ENCODE results near the gene PRKN.
A peak's percentile ranks its signal among the peaks of the same experiment; 100 is the strongest.
"Not testable (repeated sequence)": the region's sequence is repeated elsewhere in the genome, so short reads cannot be mapped to it uniquely, and the experiment has no call there.

Gene PRKN

DNA sequence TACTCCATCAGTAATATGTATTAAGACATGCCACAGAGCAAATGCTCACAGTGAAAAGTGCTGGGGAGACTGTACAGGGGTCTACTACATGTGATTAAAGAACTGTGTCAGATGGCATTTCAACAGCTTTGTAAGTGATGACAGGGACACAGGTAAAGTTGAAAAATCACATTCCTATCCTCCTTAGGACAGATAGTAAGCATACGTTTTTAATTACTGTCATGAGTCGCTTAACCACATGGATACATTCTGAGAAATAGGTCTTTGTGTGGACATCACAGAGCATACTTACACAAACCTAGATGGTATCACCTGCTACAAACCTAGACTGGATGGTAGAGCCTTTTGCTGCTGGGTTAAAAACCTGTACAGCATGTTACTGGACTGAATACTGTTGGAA lies 807.9 kb downstream of the PRKN start:
- DNase-seq = no peak

GRCh38 chr6:161918628-161919205 lies 808.8 kb downstream of the PRKN start:
- DNase-seq = no peak

DNA sequence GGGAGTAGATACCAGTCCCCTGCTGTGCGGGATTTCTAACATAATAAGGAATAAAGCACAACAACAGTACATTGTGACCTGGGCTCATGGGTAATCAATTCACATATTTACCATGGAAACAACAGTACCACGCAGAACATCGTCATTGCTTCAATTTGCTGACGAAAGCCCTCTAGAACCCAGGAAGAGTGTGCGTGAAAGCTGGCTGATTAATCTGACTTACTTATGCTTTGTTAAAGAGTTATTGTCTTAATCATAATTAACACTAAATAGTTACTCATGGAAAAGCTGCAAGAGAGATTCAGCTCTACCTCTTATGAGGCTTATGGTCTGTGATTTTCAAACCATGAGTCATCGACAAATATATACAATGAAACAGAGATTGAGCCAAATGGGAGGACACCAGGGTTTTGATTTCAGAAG lies 809.4 kb downstream of the PRKN start:
- no peak for DNase-seq

DNA sequence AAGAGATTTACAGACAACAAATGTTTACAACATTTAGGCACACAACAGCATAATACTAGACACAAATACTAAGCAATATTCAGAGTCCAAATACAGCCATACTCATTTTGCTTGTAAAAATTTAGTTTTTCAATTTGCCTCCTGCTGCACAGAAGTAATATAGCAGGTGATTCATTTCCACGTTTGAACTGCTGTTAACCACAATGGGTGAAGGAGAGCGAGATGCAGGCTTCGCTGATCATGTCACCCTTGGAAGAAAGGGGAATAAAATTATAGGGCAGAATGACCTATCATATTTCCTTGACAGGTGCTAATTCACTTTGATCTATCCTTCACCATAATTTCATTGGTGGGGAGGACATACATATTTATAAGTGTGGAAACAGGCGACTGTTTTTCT lies 809.9 kb downstream of the PRKN start:
- no peak for DNase-seq

DNA sequence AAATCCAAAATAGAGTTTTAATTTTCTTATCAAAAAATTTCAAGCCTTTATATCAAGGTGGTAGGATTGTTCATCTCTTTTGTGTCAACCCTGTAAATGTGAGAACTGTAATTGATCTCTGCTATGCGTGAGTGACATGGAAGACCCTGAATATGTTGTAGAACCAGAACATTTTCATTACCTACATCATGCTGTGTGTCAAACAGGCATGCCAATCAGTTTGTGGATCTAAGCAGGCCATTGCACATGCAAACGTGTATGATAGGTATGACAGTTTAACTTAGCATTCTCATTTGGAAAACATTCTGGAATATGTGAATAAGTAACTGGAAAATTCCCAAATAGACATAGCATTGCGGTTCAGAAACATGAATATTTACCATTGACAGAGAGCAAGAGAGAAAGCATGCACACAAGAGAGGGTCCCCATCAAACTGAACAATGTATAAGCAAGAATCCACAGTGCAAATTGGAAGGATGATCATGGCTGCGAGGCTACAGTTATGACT lies 812.1 kb downstream of the PRKN start:
- DNase-seq = no peak

- DNase-seq = no peak
These were observed 818.7 kb downstream of the PRKN start for GRCh38 chr6:161908872-161909271.

GRCh38 chr6:161906571-161906970 lies 821.0 kb downstream of the PRKN start:
- DNase-seq = no peak

DNA sequence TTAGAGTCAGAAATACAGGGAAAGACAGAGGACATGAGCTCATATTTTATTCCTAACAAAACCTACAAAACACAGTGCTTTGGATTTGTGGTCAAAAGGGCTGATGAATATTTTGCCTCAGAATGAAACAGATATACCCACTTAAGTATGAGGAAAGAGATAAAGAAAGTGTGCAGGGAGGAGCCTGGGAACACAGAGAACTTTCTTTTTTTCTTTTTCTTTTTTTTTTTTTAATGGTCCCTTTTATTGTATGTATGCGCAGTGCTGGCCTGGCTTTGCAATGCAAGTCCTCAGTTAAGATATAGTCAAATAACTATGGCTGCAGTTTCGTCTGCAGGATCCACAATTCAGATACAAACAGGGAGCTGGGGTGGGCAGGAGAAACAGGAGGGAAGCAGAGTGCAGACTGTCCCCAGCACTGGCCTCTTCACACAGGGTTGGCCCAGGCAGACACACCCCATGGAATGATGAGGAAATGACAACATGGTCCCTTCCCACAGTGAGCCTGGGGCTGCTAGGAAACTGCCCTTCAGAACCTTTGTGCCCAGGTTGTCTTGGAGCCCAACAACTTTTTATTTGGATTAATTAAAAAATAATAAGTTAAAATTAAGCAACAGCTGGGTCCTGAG lies 823.9 kb downstream of the PRKN start:
- DNase-seq = no peak

- DNase-seq = peak in 3 of 56 donors; percentile 6 to 7 (median 7)
These were observed 825.7 kb downstream of the PRKN start for GRCh38 chr6:161901740-161902426.

- DNase-seq = no peak
These were observed 833.1 kb downstream of the PRKN start for GRCh38 chr6:161894436-161894835.

- DNase-seq = no peak
These were observed 836.0 kb downstream of the PRKN start for GRCh38 chr6:161891542-161891941.

DNA sequence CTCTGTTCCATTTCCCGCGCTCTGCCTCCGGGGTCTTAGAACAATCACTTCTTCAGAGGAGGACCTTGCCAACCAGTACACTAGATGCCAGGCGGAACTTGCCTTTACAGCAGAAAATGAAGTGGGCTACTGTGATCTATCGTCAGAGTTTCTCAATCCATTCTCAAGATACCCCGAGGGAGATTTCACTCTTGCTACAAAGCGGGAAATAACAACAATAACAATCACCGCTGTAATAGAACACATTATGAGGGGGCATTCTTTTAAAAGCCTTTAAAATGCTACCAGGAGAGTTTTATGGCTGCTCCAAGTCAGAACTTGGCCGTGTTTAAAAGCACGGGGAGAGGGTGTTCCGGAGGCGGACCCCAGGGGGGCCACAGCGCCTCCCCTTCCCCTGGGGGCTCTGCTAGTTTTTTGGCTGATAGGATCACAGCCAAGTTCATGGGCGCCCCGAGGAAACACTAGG lies 836.7 kb downstream of the PRKN start:
- peak in 1 of 56 donors; percentile 4 for DNase-seq

DNA sequence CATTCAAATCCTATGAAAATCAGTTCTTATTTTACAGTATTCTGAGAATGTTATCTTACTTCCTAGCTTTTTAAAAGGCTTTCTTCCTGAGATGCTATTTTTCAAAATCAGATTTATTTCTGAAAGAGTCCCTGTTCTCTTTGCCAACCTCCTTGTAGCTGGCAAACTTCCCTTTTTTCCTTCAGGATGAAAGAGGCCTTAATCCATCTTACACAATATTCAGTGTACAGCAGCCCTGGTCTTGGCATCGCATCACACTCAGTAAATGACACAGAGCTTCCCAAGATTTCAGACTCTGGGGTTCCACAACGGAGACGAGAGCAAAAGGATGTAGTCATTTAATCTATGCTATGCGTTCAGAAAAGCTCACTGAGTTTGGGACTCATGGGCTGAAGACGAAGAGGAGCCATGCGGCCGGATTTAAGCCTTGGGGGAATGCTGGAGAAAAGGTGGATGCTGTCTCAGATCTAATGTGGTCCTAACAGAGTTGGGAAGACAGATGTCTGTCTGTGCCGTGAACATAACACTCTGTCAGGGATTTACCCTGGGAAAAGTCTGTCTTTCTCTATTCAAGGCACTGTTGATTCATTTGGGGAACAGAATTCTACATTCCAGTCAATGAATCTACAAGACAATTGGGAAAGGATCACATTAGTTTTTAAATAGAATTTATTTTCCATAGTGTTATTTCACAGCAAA lies 837.3 kb downstream of the PRKN start:
- peak in 9 of 56 donors; percentile 3 to 49 (median 6) for DNase-seq

- DNase-seq = peak in 14 of 56 donors; percentile 1 to 56 (median 16)
These were observed 838.2 kb downstream of the PRKN start for GRCh38 chr6:161889324-161889723.

DNA sequence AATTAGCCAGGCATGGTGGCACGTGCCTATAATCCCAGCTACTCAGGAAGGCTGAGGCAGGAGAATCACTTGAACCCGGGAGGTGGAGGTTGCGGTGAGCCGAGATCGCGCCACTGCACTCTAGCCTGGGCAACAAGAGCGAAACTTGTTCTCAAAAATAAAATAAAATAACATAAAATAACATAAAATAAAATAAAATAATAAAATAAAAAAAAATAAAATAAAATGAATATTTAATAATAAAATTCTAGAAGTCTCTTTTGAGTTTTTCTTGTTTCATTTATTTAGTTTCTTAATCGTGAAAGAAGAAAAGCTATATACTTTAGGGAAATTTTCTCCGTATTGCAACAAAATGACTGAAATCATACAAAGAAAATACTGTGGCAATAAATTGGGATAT lies 841.0 kb downstream of the PRKN start:
- not testable (repeated sequence) for DNase-seq

GRCh38 chr6:161884782-161885181 lies 842.8 kb downstream of the PRKN start:
- no peak for DNase-seq

DNA sequence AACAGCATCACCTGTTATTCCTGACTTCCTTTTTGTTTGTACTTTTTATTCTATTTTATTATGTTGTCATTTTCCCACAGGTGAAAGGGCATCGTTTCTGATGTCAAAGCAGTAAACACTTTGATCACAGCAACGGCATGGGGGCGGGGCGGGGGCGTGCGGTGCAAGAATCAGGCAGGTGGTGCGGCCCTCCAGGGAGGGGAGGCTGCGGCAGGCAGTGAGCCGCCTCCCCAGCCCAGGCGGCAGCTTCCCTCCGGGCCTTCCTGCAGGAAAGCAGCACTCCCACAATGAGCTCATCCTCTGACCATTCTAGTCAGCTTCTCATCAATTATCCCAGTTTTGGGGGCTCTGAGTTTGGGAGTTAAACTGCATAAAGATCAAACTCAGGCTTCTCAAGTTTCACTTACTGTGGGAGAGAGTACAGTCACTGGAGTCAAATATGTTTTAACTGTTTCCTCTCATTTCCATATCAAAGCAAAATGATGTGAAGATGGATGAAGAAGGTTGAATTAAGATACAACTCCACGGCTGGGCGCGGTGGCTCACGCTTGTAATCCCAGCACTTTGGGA lies 845.3 kb downstream of the PRKN start:
- no peak for DNase-seq

- DNase-seq = no peak
These were observed 847.5 kb downstream of the PRKN start for GRCh38 chr6:161880056-161880455.

DNA sequence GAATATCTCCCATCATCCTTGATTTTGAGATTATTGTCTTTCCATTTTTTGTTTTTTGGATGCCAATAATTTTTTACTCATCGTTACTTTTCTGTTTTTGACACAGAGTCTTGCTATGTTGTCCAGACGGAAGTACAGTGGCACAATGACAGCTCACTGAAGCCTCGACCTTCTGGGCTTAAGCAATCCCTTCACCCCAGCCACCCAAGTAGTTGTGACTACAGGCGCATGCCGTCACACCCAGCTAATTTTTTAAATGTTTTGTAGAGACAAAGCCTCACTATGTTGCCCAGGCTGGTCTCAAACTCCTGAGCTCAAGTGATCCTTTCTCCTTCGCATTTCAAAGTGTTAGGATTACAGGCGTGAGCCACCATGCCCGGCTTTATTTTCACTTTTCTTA lies 851.3 kb downstream of the PRKN start:
- DNase-seq = no peak

- no peak for DNase-seq
These were observed 857.2 kb downstream of the PRKN start for GRCh38 chr6:161870236-161870901.

- DNase-seq = no peak
These were observed 858.1 kb downstream of the PRKN start for GRCh38 chr6:161869491-161869890.
